PFSK-1 (cell line): ENCODE measurements around the gene HOXB3.

ENCODE experiments used
- POLR2AphosphoS5 ChIP-seq: IDR thresholded peaks from 2 replicates; pipeline ENCODE4 v1.6.1; 2012; ENCODE audit warnings: low read depth, mild to moderate bottlenecking, control low read depth, low read length, moderate library complexity
- REST ChIP-seq, 2 experiments: IDR thresholded peaks; 2 replicates each; pipeline versions ENCODE4 v1.6.1 to v1.8.0; 2011 to 2012; ENCODE audit warnings: low read depth in 2 of 2, low read length in 2 of 2, control low read depth in 1 of 2, inconsistent platforms in 1 of 2, mild to moderate bottlenecking in 1 of 2, moderate library complexity in 1 of 2; ENCODE audit not compliant: insufficient read depth in 1 of 2
- TAF1 ChIP-seq: IDR thresholded peaks from 2 replicates; pipeline ENCODE4 v1.6.1; 2012; ENCODE audit warnings: low read length, control low read depth, borderline replicate concordance; ENCODE audit not compliant: insufficient read depth

- no peak for TF ChIP-seq POLR2AphosphoS5
- no peak for TF ChIP-seq REST (IDR thresholded peaks at IDR 0.05; ENCODE audit: insufficient read depth in 1 of 2, low read depth in 2 of 2, low read length in 2 of 2)
- no peak for TF ChIP-seq TAF1
These were observed 36.9 kb downstream of the HOXB3 start for GRCh38 chr17:48553190-48553547.
